GM19372 (cell line): ENCODE measurements around the gene TPX2.

Experiments
- ATAC-seq: cut with Tn5 transposase; IDR thresholded peaks from one replicate; pipeline ENCODE4 v1.9.1; 2021; ENCODE audit warnings: mild to moderate bottlenecking, low read depth, moderate library complexity; ENCODE audit not compliant: unreplicated experiment

Gene TPX2

DNA sequence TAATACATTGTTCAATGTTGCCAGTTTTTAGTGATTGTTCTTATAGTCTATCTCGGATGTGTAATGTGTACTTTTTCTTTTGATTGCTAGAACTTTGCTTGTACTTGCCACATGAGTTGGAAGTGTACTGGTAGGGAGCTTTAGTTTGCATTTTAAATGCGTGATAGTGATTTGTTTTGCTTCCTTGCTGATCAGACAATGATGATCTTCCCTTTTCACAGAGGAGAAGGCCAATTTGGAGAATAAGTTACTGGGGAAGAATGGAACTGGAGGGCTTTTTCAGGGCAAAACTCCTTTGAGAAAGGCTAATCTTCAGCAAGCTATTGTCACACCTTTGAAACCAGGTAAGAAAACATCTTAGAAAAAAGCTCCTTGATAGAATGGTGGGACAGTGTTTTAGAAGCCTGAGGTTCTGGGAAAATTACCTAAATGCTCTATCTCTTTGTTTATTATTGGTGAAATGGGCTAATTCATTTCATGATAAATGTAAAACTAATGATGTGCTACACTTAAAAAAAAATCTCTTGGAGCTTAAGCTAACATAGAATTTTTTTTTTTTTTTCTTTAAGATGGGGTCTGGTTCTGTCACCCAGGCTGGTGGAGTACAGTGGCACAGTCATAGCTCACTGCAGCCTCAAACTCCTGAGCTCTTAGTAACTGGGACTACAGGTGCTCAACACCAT lies 20.9 kb downstream of the TPX2 start:
- ATAC-seq: no peak

DNA sequence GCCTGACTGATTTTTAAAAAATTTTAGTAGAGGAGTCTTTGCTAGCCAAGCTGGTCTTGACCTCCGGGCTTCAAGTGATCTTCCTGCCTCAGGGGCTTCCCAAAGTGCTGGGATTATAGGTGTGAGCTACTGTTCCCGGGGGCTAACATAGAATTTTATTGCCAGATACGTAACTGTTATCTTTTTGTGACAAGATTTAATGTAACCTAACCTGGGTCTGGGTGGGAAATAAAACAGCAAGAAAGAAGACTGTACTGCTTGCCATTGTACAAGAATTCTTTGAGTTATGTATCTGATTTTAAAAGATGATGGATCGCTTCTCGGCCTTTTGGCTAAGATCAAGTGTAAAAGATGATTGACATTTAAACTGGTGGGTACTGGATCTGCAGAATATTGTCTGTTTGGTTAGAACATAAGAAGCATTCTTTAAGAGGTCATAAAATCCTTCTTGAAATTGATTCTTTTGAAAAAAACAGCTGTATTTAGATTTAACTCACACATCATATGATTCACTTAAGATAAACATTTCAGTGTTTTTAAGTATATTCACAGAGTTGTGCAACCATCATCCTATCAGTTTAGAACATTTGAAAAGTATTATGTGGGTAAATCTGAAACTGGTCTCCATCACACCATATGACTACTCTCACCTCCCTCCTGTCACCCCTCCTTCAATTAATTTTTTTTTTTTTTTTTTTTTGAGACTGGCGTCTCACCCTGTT lies 21.6 kb downstream of the TPX2 start:
- no peak for ATAC-seq

GRCh38 chr20:31764641-31765305 lies 25.7 kb downstream of the TPX2 start:
- ATAC-seq: no peak

DNA sequence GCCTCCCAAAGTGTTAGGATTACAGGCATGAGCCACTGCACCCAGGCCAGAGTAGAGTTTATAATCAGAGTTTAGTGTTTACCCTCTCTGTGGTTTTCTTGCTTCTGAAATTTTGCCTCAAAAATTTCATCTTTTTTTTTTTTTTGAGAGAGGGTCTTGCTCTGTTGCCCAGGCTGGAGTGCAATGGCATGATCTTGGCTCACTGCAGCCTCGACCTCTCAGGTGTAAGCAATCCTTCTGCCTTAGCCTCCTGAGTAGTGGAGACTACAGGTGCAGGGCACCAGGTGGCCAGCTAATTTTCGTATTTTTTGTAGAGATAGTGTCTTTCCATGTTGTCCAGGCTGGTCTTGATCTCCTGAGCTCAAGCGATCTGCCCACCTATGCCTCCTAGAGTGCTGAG lies 28.7 kb downstream of the TPX2 start:
- no peak for ATAC-seq

GRCh38 chr20:31769681-31770080 lies 30.6 kb downstream of the TPX2 start:
- no peak for ATAC-seq

DNA sequence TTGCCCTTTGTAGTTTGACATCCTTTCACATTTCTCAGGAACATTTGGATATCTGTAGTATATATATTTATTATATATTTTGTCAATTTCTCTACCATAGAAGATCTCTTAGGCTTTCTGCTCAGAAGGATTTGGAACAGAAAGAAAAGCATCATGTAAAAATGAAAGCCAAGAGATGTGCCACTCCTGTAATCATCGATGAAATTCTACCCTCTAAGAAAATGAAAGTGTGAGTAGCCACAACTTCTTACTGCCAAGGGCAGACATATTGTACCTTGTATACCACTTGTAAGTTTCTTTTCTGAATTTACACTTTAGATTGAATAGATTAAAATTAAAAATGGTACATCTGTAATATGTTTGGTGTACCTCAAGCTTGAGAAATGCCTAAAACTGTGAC lies 31.2 kb downstream of the TPX2 start:
- no peak for ATAC-seq

DNA sequence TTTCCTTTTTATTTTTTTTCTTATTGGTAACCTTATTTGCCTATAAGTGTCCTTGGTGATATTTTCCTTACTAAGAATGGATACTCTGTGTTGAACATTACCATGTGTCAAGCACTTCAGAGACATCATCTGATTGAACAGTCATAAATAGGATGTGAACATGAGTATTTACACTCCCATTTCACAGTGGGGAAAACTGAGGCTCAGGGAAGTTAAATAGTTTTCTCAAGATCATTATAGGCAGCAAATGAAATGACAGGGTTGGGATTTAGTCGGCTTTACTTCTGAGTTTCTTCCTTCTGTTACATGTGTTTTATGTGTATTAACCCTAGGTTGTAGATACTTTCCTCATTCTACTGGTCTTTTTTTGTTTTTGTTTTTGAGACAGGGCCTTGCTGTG lies 35.3 kb downstream of the TPX2 start:
- ATAC-seq: no peak

GRCh38 chr20:31780839-31781238 lies 41.7 kb downstream of the TPX2 start:
- no peak for ATAC-seq

- ATAC-seq: no peak
Measured at GRCh38 chr20:31781945-31782344, 42.9 kb downstream of the TPX2 start.

DNA sequence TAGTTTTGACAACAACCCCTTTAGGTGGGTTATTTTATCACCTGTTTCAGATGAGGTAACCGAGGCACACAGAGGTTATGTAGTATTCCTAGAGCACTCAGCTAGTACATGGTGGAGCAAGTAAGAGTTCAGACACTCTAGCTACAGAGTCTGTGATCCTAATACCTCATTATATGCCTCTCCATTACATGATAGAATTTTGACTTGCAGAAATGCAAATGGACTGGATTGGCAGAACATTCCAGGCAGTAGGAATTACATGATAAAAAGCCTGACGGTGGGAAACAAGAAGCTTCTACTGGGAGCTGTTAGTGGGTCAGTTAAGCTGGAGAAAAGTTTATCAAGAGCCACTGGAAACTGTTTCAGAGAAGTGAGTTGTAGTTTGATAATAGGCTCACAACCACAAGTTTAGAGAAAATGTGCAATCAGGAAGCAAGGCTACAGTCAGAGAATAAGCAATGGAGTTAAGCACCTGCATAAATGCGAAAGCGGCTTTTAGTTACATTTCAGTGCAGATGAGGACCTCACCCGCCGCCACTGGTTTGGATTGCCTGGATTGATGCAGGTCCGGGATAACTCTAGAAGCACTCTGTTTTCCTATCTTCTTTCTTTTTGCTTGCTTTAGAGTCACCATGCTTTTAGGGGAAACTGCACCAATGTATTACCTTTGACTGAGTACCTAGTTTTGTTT lies 45.4 kb downstream of the TPX2 start:
- no peak for ATAC-seq

DNA sequence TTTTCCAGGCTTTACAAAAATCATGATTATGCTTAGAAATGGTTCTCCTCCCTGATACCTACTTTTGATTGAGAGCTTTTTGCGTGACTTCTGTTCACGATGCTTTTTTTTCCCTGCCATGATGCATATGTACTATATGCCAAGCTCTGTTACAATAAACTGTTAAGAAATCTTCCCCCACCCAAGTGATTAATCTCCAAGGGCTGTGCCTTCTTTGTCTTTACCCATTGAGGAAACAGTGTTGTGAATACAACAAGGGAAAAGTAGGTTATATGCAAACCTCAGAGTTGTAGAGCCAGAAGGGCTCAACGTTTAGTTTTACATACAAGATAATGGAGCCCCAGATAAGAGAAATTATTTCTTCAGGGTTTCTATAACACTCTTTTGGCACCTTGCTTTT lies 46.0 kb downstream of the TPX2 start:
- ATAC-seq: no peak

DNA sequence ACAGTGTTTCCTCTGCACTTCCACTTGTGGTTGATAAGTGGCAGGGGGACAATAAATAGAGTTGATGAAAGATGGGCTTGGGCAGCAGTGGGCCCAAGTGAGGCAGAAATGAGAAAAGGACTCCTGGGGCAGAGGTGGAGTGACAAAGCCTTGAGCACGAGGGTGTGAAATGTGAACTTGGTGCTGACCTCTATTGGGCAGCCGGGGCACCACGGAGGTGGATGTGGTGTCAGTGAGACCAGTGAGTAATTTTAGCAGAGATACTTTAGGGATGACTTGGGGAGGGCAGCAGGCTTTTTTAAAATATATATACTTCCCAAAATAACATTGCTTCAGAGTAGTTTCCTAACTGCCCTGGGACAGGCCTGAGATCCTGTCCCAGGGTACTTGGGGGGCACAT lies 49.5 kb downstream of the TPX2 start:
- ATAC-seq: no peak

DNA sequence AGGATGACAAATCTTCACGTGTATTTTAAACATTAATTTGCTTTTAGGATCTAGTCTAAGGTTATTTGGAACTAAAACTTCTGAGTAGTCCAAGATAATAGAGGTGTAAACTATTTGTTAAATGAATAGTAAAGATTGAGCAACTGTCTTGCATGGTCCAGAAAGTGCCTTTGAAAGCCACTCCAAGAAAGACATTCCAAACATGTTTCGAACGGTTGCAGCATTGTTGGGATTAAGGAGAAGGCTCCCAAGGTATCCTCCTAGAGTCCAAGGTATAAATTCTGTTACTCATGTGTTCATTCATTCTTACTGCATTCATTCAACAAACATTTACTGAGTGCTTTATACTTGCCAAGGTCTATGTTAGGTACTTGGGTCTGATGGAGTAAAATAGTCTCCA lies 51.3 kb downstream of the TPX2 start:
- ATAC-seq: no peak

DNA sequence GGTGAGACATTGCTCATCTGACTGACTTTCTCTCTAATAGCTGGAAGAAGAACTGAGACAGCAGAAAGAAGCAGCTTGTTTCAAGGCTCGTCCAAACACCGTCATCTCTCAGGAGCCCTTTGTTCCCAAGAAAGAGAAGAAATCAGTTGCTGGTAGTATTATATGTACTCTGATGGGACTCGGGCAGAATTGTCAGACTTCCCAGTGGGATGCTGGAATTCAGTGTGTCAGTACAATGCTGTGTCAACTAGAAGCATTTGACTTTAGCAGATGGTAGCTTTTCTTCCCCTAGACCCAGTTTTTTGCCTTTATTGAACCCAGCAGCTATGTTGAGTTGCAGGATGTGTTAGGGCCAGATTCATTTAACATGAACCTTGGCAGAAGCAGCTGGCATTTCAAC lies 58.3 kb downstream of the TPX2 start:
- no peak for ATAC-seq

DNA sequence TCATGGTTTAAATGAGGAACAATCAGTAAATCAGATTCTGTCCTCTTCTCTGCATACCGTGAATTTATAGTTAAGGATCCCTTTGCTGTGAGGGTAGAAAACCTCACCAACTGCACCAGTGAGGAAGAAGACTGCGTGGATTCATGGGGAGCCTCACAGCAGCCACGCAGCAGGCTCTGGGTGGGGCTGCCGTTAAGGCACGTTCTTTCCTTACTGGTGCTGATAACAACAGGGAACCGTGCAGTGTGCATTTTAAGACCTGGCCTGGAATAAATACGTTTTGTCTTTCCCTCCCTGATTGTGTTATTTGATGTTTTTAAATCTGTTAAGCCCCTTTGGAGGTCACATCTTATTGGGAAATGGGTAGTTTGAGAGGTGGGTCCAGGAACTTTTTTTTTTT lies 62.4 kb downstream of the TPX2 start:
- no peak for ATAC-seq

GRCh38 chr20:31803552-31804291 lies 64.6 kb downstream of the TPX2 start:
- ATAC-seq: no peak

GRCh38 chr20:31806564-31807355 lies 67.7 kb downstream of the TPX2 start:
- no peak for ATAC-seq

- ATAC-seq: no peak
Measured at GRCh38 chr20:31808481-31808880, 69.4 kb downstream of the TPX2 start.

- no peak for ATAC-seq
Measured at GRCh38 chr20:31809661-31810060, 70.6 kb downstream of the TPX2 start.

GRCh38 chr20:31811198-31811597 lies 72.1 kb downstream of the TPX2 start:
- no peak for ATAC-seq
